SU-DHL-6 (cell line): ENCODE results near the gene CCDC137.

Source experiments
- H2AFZ ChIP-seq: fragments of 200-600 bp; sonication (generic); 2 replicates; pipeline ENCODE4 v1.6.1; 2014; ENCODE audit warnings: low read depth, mild to moderate bottlenecking, moderate library complexity, mixed read lengths, antibody characterized with exemption, low read length; ENCODE audit not compliant: severe bottlenecking
- H3F3A ChIP-seq: fragments of 200-600 bp; shearing (Covaris generic); 2 replicates; pipeline ENCODE4 v1.6.0; 2016; ENCODE audit warnings: antibody characterized with exemption, mild to moderate bottlenecking; ENCODE audit not compliant: insufficient read depth
- H3K27ac ChIP-seq: fragments of 200-600 bp; sonication (generic); 2 replicates; pipeline ENCODE4 v1.5.1; 2016; ENCODE audit warnings: low read depth, mild to moderate bottlenecking, low read length, moderate library complexity, mixed read lengths
- H3K27me3 ChIP-seq: fragments of 200-600 bp; sonication (generic), shearing (Covaris generic); 2 replicates; pipeline ENCODE4 v1.6.0; 2014; ENCODE audit warnings: mild to moderate bottlenecking, low read length
- H3K36me3 ChIP-seq: fragments of 200-600 bp; sonication (generic); 2 replicates; pipeline ENCODE4 v1.6.1; 2014; ENCODE audit warnings: mild to moderate bottlenecking, low read length, mixed read lengths
- H3K4me2 ChIP-seq: fragments of 300-600, 200-600 bp; shearing (Covaris generic), sonication (generic); 2 replicates; pipeline ENCODE4 v1.6.0; 2014; ENCODE audit warnings: low read length, low read depth, mild to moderate bottlenecking; ENCODE audit not compliant: poor library complexity, severe bottlenecking
- H3K4me3 ChIP-seq: fragments of 200-600 bp; sonication (generic); 2 replicates; pipeline ENCODE4 v1.5.1; 2014; ENCODE audit warnings: antibody characterized with exemption, low read length, mild to moderate bottlenecking, mixed read lengths; ENCODE audit not compliant: insufficient read depth, poor library complexity, severe bottlenecking
- H3K79me2 ChIP-seq: fragments of 200-600 bp; sonication (generic); 2 replicates; pipeline ENCODE4 v1.6.1; 2014; ENCODE audit warnings: mild to moderate bottlenecking, low read length, moderate library complexity; ENCODE audit not compliant: insufficient read depth
- H3K9ac ChIP-seq: fragments of 200-600 bp; sonication (generic); 2 replicates; pipeline ENCODE4 v1.7.0; 2014; ENCODE audit warnings: mild to moderate bottlenecking, low read length
- H3K9me2 ChIP-seq: fragments of 200-600 bp; sonication (generic); replicated peaks from 2 replicates; pipeline ENCODE4 v1.6.1; 2014; ENCODE audit warnings: low read length; ENCODE audit not compliant: insufficient read depth
- H3K9me3 ChIP-seq: fragments of 200-600 bp; sonication (generic); 2 replicates; pipeline ENCODE4 v1.6.1; 2014; ENCODE audit warnings: low read length, mixed read lengths; ENCODE audit not compliant: insufficient read depth
- H4K20me1 ChIP-seq: fragments of 200-600 bp; sonication (generic); 2 replicates; pipeline ENCODE4 v1.6.1; 2014; ENCODE audit warnings: low read depth, mild to moderate bottlenecking, antibody characterized with exemption, low read length, moderate library complexity, mixed read lengths
- CTCF ChIP-seq: fragments of 200-600 bp; sonication (generic); IDR thresholded peaks from one replicate; pipeline ENCODE4 v1.5.1; 2017; ENCODE audit warnings: antibody characterized with exemption, mild to moderate bottlenecking, low read length, moderate library complexity; ENCODE audit not compliant: insufficient read depth, poor library complexity, severe bottlenecking
- EZH2phosphoT487 ChIP-seq: fragments of 200-600 bp; sonication (generic), shearing (Covaris generic); conservative IDR thresholded peaks from 2 replicates; pipeline ENCODE4 v1.6.1; 2018; ENCODE audit warnings: mild to moderate bottlenecking, antibody characterized with exemption, low read length, moderate library complexity, mixed read lengths

CCDC137 gene

GRCh38 chr17:81681672-81682071, 15.1 kb downstream of the CCDC137 start:
- H3K36me3 ChIP-seq = no peaks in the 10 kb centered on the region
- peaks cover 44% of the 10 kb centered on the region for H3K79me2 ChIP-seq
- H3K27ac ChIP-seq = no peak overlapping the region
- H4K20me1 ChIP-seq = no peaks in the 10 kb centered on the region
- H3K27me3 ChIP-seq = no peaks in the 10 kb centered on the region
- no peak overlapping the region for H3K4me3 ChIP-seq
- H3K9me2 ChIP-seq = no peaks in the 10 kb centered on the region
- no peaks in the 10 kb centered on the region for H3K9me3 ChIP-seq
- no peaks in the 10 kb centered on the region; the same call in 1 of the 2 replicates for H3F3A ChIP-seq
- no peak overlapping the region for H3K9ac ChIP-seq
- no peak overlapping the region for H3K4me2 ChIP-seq
- TF ChIP-seq EZH2phosphoT487 = no peak
- no peak for TF ChIP-seq CTCF
- no peak overlapping the region for H2AFZ ChIP-seq

- H3K27me3 ChIP-seq = no peaks in the 10 kb centered on the region
- TF ChIP-seq CTCF = no peak
- no peak for TF ChIP-seq EZH2phosphoT487
- H3K27ac ChIP-seq = no peak overlapping the region
- H2AFZ ChIP-seq = no peak overlapping the region
- peak overlapping the region; percentile 86 for H3K9ac ChIP-seq
- H4K20me1 ChIP-seq = no peaks in the 10 kb centered on the region
- no peaks in the 10 kb centered on the region for H3K9me3 ChIP-seq
- H3K36me3 ChIP-seq = no peaks in the 10 kb centered on the region
- no peaks in the 10 kb centered on the region for H3K9me2 ChIP-seq
- peak overlapping the region; percentile 83 for H3K4me3 ChIP-seq
- H3K4me2 ChIP-seq = peak overlapping the region; percentile 64
- H3F3A ChIP-seq = no peaks in the 10 kb centered on the region; the same call in 1 of the 2 replicates
- peaks cover 44% of the 10 kb centered on the region for H3K79me2 ChIP-seq
Measured at GRCh38 chr17:81682565-81683207, 16.1 kb downstream of the CCDC137 start.

- Histone ChIP-seq H3K27me3 (no peaks in the 10 kb centered on the region), H3K27ac (peak overlapping the region; percentile 33; the same call in 1 of the 2 replicates), H3K9ac (peak overlapping the region; percentile 86), H3K36me3 (no peaks in the 10 kb centered on the region), H4K20me1 (no peaks in the 10 kb centered on the region), H3K9me2 (no peaks in the 10 kb centered on the region), H2AFZ (peak overlapping the region; percentile 52), H3K4me3 (peak overlapping the region; percentile 83), H3K9me3 (no peaks in the 10 kb centered on the region), H3K4me2 (peak overlapping the region; percentile 64), H3F3A (no peaks in the 10 kb centered on the region), H3K79me2 (peaks cover 49% of the 10 kb centered on the region)
- TF ChIP-seq CTCF (no peak), EZH2phosphoT487 (no peak)
Measured at GRCh38 chr17:81683208-81683583, 16.7 kb downstream of the CCDC137 start.
